RPMI7951 (cell line): ENCODE results near the gene SERBP1. TPM values are rescaled to one million over a fixed set of nuclear protein-coding genes. Genes with fewer than 3 reads are reported as not detected.

Experiments
- DNase-seq: peaks from one replicate; pipeline ENCODE4 v3.0.0-alpha.2; 2012; ENCODE audit warnings: low read depth
- total RNA-seq: library from RNA; depleted of rRNA; stranded (reverse); fragments of >200 nt; shearing (Covaris generic); gene quantifications from 2 replicates; pipeline ENCODE4 v1.2.3, GENCODE V29; 2014; rRNA removed

SERBP1 gene
- total RNA-seq, 1 experiment from 2014 or later: 246 TPM

GRCh38 chr1:67367370-67368045, 62.7 kb downstream of the SERBP1 start:
- peak; percentile 39 for DNase-seq

DNA sequence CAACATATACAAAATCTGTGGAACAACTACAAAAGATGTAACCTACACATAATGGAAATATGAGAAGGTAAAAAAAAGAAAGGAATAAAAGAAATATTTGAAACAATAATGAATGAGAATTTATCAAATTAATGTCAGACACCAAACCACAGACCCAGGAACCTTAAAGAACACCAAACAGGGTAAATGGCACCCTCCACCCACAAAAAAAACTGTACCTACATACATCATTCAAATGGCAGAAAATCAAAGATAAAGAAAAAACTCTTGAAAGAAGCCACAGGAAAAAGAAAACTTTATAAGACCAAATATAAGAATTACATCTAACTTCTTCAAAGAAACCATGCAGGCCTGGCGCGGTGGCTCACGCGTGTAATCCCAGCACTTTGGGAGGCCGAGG, 68.6 kb downstream of the SERBP1 start:
- DNase-seq: no peak

DNA sequence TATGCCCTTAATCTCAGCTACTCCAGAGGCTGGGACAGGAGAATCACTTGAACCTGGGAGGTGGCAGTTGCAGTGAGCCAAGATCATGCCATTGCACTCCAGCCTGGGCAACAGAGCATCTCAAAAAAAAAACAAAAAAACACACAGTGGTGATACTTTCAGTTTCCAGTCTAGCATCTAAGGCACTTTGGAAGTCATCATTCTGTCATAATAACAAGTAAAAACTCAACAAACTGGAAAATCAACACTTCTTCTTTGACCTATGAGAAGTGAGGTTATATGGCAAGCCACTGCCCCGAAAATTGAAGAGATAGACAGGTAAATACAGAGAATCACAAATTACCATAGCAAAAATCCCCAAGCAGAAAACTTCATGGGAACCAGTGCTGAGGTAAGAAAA, 70.6 kb downstream of the SERBP1 start:
- no peak for DNase-seq

Other genes starting within 250 kb of the SERBP1 start
- gene IL12RB2, start 122.5 kb downstream of the SERBP1 start, total RNA-seq: 0.10 TPM in 1 of 2 replicates, not detected in the other